GM12891 (cell line): ENCODE data around the gene PCDHGC5.

Source experiments
- POLR2AphosphoS5 ChIP-seq: IDR thresholded peaks from 2 replicates; pipeline ENCODE4 v1.6.1; 2011; ENCODE audit warnings: low read depth, low read length, control low read depth
- TAF1 ChIP-seq: IDR thresholded peaks from 2 replicates; pipeline ENCODE4 v1.6.1; 2011; ENCODE audit warnings: low read depth, low read length, control low read depth

- no peak for TF ChIP-seq POLR2AphosphoS5
- no peak for TF ChIP-seq TAF1
Observed at GRCh38 chr5:141529873-141530272, 41.0 kb downstream of the PCDHGC5 start.
